NCI-H2196 (cell line): ENCODE measurements around the gene PAK2.
"Not testable (repeated sequence)": the region's sequence is repeated elsewhere in the genome, so short reads cannot be mapped to it uniquely, and the experiment has no call there.

ENCODE experiments used
- DNase-seq: peaks from one replicate; lab custom pipeline; 2025; ENCODE audit not compliant: unreplicated experiment; lab: John Stamatoyannopoulos, UW

PAK2 gene

GRCh38 chr3:196782511-196782910 lies 42.9 kb downstream of the PAK2 start:
- DNase-seq, result no peak

- no peak for DNase-seq
These were observed 48.9 kb downstream of the PAK2 start for GRCh38 chr3:196788528-196788927.

GRCh38 chr3:196789885-196790359 lies 50.3 kb downstream of the PAK2 start:
- no peak for DNase-seq

- no peak for DNase-seq
These were observed 51.0 kb downstream of the PAK2 start for GRCh38 chr3:196790636-196791035.

GRCh38 chr3:196792771-196793170 lies 53.1 kb downstream of the PAK2 start:
- DNase-seq, result no peak

- DNase-seq, result peak; percentile 37
These were observed 53.6 kb downstream of the PAK2 start for GRCh38 chr3:196793246-196793645.

GRCh38 chr3:196794467-196794866 lies 54.8 kb downstream of the PAK2 start:
- no peak for DNase-seq

GRCh38 chr3:196796317-196796716 lies 56.7 kb downstream of the PAK2 start:
- no peak for DNase-seq

- no peak for DNase-seq
These were observed 61.2 kb downstream of the PAK2 start for GRCh38 chr3:196800742-196801434.

- DNase-seq, result no peak
These were observed 64.3 kb downstream of the PAK2 start for GRCh38 chr3:196803891-196804468.

GRCh38 chr3:196804773-196805172 lies 65.1 kb downstream of the PAK2 start:
- DNase-seq, result no peak

GRCh38 chr3:196810963-196811581 lies 71.4 kb downstream of the PAK2 start:
- no peak for DNase-seq

- DNase-seq, result no peak
These were observed 73.2 kb downstream of the PAK2 start for GRCh38 chr3:196812853-196813252.

GRCh38 chr3:196813903-196814302 lies 74.2 kb downstream of the PAK2 start:
- no peak for DNase-seq

GRCh38 chr3:196821806-196822355 lies 82.2 kb downstream of the PAK2 start:
- DNase-seq, result no peak

GRCh38 chr3:196829651-196830050 lies 90.0 kb downstream of the PAK2 start:
- not testable (repeated sequence) for DNase-seq

GRCh38 chr3:196835086-196835485 lies 95.4 kb downstream of the PAK2 start:
- no peak for DNase-seq

- DNase-seq, result not testable (repeated sequence)
These were observed 97.0 kb downstream of the PAK2 start for GRCh38 chr3:196836626-196837025.

GRCh38 chr3:196837819-196838420 lies 98.3 kb downstream of the PAK2 start:
- peak; percentile 52 for DNase-seq

- DNase-seq, result not testable (repeated sequence)
These were observed 99.7 kb downstream of the PAK2 start for GRCh38 chr3:196839351-196839750.

GRCh38 chr3:196842567-196843434 lies 103.1 kb downstream of the PAK2 start:
- no peak for DNase-seq
